Keratinocyte (primary cell): ENCODE measurements around the gene MFRP. TPM values are rescaled to one million over a fixed set of nuclear protein-coding genes. Genes with fewer than 3 reads are reported as not detected.
A peak's percentile ranks its signal among the peaks of the same experiment; 100 is the strongest.

Source experiments
- DNase-seq: peaks from one replicate; pipeline ENCODE4 v3.0.0-alpha.2; 2011; ENCODE audit warnings: low read depth, missing footprints, low spot score
- FAIRE-seq: peaks from 2 replicates; lab custom pipeline; 2011; peaks lifted over from hg19 to GRCh38; lab: Jason Lieb, UNC
- H2AFZ ChIP-seq: 2 replicates; pipeline ENCODE4 v1.6.0; 2012; ENCODE audit warnings: low read length, control low read depth, inconsistent platforms; ENCODE audit not compliant: control insufficient read depth
- H3K27ac ChIP-seq: 2 replicates; pipeline ENCODE4 v1.5.1; 2011; ENCODE audit warnings: low read length; ENCODE audit not compliant: control insufficient read depth, insufficient read depth
- H3K27me3 ChIP-seq: 3 replicates; pipeline ENCODE4 v1.6.0; 2011; ENCODE audit warnings: low read length; ENCODE audit not compliant: control insufficient read depth, insufficient read depth; ENCODE audit errors: extremely low read depth
- H3K36me3 ChIP-seq, 2 experiments: 2 replicates in 1 of 2; 3 replicates in 1 of 2; pipeline ENCODE4 v1.5.1; 2011; ENCODE audit warnings: low read length in 2 of 2, mild to moderate bottlenecking in 1 of 2; ENCODE audit not compliant: control insufficient read depth in 2 of 2, insufficient read depth in 2 of 2; ENCODE audit errors: extremely low read depth in 1 of 2
- H3K4me1 ChIP-seq: 3 replicates; pipeline ENCODE4 v1.5.1; 2011; ENCODE audit warnings: low read length; ENCODE audit not compliant: control insufficient read depth, insufficient read depth; ENCODE audit errors: extremely low read depth
- H3K4me2 ChIP-seq: 3 replicates; pipeline ENCODE4 v1.6.0; 2011; ENCODE audit warnings: low read depth, low read length; ENCODE audit not compliant: control insufficient read depth, insufficient read depth; ENCODE audit errors: extremely low read depth
- H3K4me3 ChIP-seq, 3 experiments: fragments of 200-600 bp in 1 of 3; sonication (generic) in 1 of 3; 2 replicates in 2 of 3; 3 replicates in 1 of 3; pipeline ENCODE4 v1.5.1; 2011 to 2016; ENCODE audit warnings: low read length in 3 of 3, mild to moderate bottlenecking in 3 of 3, control low read depth in 2 of 3, inconsistent platforms in 1 of 3, low read depth in 1 of 3, mixed read lengths in 1 of 3, mixed run types in 1 of 3, moderate library complexity in 1 of 3; ENCODE audit not compliant: control insufficient read depth in 2 of 3, insufficient read depth in 2 of 3; ENCODE audit errors: extremely low read depth in 1 of 3
- H3K79me2 ChIP-seq: 2 replicates; pipeline ENCODE4 v1.6.0; 2012; ENCODE audit warnings: low read length; ENCODE audit not compliant: control insufficient read depth, insufficient read depth
- H3K9ac ChIP-seq: 3 replicates; pipeline ENCODE4 v1.6.0; 2011; ENCODE audit warnings: low read length; ENCODE audit not compliant: control insufficient read depth, insufficient read depth; ENCODE audit errors: extremely low read depth
- H3K9me1 ChIP-seq: 3 replicates; pipeline ENCODE4 v1.6.0; 2011; ENCODE audit warnings: low read length; ENCODE audit not compliant: control insufficient read depth, insufficient read depth; ENCODE audit errors: extremely low read depth
- H3K9me3 ChIP-seq: 2 replicates; pipeline ENCODE4 v1.5.1; 2012; ENCODE audit warnings: low read depth, low read length; ENCODE audit not compliant: control insufficient read depth
- H4K20me1 ChIP-seq: 3 replicates; pipeline ENCODE4 v1.6.0; 2011; ENCODE audit warnings: low read length; ENCODE audit not compliant: control insufficient read depth, insufficient read depth; ENCODE audit errors: extremely low read depth
- CTCF ChIP-seq, 3 experiments: IDR thresholded peaks in 1 of 3; conservative IDR thresholded peaks in 1 of 3; optimal IDR thresholded peaks in 1 of 3; 2 replicates in 2 of 3; 3 replicates in 1 of 3; pipeline versions ENCODE3 to v1.5.1; 2011; ENCODE audit warnings: low read length in 3 of 3, mild to moderate bottlenecking in 3 of 3, moderate library complexity in 2 of 3, control low read depth in 1 of 3, inconsistent platforms in 1 of 3; ENCODE audit not compliant: insufficient read depth in 2 of 3; ENCODE audit errors: extremely low read depth in 1 of 3
- EZH2 ChIP-seq: IDR thresholded peaks from one replicate; pipeline ENCODE4 v1.6.1; 2012; ENCODE audit warnings: inconsistent platforms, mild to moderate bottlenecking, low read length, moderate library complexity
- dilution Hi-C: fragments of 300-500 bp; cut with MboI; formaldehyde crosslinking; loops from one replicate; pipeline ENCODE4 v1.7.0; 2020; ENCODE audit warnings: low sequenced_read_pairs; ENCODE audit not compliant: extremely low pct_ligation_motif_present
- polyA plus RNA-seq, 5 experiments: library from polyadenylated mRNA; depleted of rRNA in 3 of 5; stranded (reverse) in 3 of 5; stranded (forward) in 1 of 5; unstranded in 1 of 5; fragments of >200 nt; gene quantifications; 1 replicate in 1 of 5; 2 replicates in 3 of 5; 3 replicates in 1 of 5; pipeline versions ENCODE4 v1.2.1 to v1.2.3, GENCODE V29; 2011 to 2012; ENCODE audit warnings: missing spikeins in 2 of 5, low read depth in 1 of 5, low replicate concordance in 1 of 5

MFRP gene
- polyA plus RNA-seq, 1 donor (not counting 4 experiments of a cell fraction or from before 2014, with no cell fraction given), result not detected

DNA sequence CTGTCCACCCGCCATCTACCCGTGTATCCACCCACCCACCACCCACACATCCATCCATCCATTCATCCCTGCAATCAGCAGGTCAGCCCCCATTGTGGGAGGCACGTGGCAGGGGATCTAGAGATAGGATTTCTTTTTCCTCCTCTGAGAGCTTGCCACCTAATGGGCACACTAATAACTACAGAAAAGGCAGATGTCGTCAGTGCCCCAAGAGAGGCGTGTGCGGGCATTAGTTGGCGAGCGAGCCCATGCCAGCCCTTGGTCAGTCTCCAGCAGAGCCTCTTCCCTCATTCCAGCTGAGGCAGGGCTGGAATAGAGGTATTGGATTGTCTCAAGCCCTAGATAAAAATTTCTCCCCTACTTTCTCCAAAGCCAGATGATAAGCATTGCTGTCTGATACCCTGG, 25.3 kb upstream of the MFRP start:
- Histone ChIP-seq H3K4me1 (peaks cover 15% of the 10 kb centered on the region), H3K4me3 (no peak overlapping the region), H2AFZ (no peak overlapping the region), H3K27ac (no peak overlapping the region), H3K9ac (no peak overlapping the region), H3K9me3 (no peaks in the 10 kb centered on the region), H3K36me3 (no peaks in the 10 kb centered on the region), H4K20me1 (no peaks in the 10 kb centered on the region), H3K27me3 (peaks cover 6% of the 10 kb centered on the region), H3K79me2 (no peaks in the 10 kb centered on the region), H3K9me1 (peaks cover 2% of the 10 kb centered on the region), H3K4me2 (no peak overlapping the region)
- FAIRE-seq, result no peak
- DNase-seq, result no peak
- dilution Hi-C loops, result no loop called here
- TF ChIP-seq CTCF (optimal IDR thresholded peaks at IDR 0.05 in 1 of 3, IDR thresholded peaks at IDR 0.05 in 1 of 3, conservative IDR thresholded peaks at IDR 0.05 in 1 of 3; ENCODE audit: extremely low read depth in 1 of 3, insufficient read depth in 2 of 3, low read length in 3 of 3) (peak; percentile 45 to 53 (median 47)), EZH2 (no peak)

DNA sequence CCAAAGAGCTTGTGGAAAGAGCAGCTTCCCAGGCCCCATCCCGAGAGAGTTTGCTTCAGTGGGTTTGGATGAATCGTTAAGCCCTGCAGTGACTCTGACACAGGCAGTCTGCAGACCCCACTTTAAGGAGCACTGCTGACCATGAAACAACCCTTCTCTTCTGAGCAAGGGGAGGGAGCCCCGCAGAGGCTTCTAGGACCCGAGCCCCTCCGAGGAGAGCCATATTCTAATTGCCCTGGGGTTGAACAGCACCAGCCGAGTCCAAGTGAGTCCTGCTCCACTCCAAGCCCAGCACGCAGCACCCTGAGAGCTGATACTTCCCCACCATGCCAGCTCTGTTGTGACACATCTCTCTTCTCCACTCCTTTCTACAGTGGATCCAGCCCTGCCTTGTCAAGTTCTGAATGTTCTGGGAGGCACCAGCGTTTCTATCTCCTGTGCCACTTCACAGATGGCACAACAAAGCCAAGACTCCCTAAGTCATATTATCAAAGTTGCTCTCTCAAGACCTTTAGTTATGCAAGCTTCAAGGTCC, 24.6 kb upstream of the MFRP start:
- Histone ChIP-seq H3K36me3 (no peaks in the 10 kb centered on the region), H3K27me3 (peaks cover 6% of the 10 kb centered on the region), H3K9me3 (no peaks in the 10 kb centered on the region), H3K4me2 (no peak overlapping the region), H4K20me1 (no peaks in the 10 kb centered on the region), H3K9ac (no peak overlapping the region), H3K79me2 (no peaks in the 10 kb centered on the region), H3K4me3 (no peak overlapping the region), H2AFZ (no peak overlapping the region), H3K4me1 (peaks cover 9% of the 10 kb centered on the region), H3K27ac (no peak overlapping the region), H3K9me1 (no peaks in the 10 kb centered on the region)
- FAIRE-seq (no peak), DNase-seq (no peak)
- dilution Hi-C loops, result no loop called here
- TF ChIP-seq EZH2 (no peak), CTCF (optimal IDR thresholded peaks at IDR 0.05 in 1 of 3, IDR thresholded peaks at IDR 0.05 in 1 of 3, conservative IDR thresholded peaks at IDR 0.05 in 1 of 3; ENCODE audit: extremely low read depth in 1 of 3, insufficient read depth in 2 of 3, low read length in 3 of 3) (no peak)
